HG03575 (cell line): ENCODE data around the gene RPL35A.
"Not testable (repeated sequence)": the region's sequence is repeated elsewhere in the genome, so short reads cannot be mapped to it uniquely, and the experiment has no call there.

Source experiments
- ATAC-seq: cut with Tn5 transposase; IDR thresholded peaks from one replicate; pipeline ENCODE4 v1.9.1; 2021; ENCODE audit not compliant: unreplicated experiment, insufficient number of reproducible peaks, low FRiP score; ENCODE audit errors: extremely low read depth

RPL35A gene

DNA sequence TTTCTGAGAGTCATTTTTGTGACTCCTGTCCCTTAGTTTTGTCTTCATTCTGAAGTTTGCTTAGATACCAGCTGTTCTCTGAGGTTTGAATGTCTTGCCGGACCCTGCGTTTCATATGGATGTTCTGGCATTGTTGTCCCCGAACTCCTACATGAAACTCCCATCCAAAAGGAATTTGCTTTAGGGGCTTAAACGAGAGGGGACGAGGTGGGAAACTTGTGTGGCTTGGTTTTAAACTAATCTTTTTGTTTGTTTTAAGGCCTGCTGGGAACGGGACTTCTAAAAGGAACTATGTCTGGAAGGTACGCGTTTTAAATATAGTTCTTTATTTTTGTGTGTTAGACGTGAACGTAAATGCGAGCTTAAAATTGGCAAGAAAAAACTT, 679 bp downstream of the RPL35A start:
- no peak for ATAC-seq

DNA sequence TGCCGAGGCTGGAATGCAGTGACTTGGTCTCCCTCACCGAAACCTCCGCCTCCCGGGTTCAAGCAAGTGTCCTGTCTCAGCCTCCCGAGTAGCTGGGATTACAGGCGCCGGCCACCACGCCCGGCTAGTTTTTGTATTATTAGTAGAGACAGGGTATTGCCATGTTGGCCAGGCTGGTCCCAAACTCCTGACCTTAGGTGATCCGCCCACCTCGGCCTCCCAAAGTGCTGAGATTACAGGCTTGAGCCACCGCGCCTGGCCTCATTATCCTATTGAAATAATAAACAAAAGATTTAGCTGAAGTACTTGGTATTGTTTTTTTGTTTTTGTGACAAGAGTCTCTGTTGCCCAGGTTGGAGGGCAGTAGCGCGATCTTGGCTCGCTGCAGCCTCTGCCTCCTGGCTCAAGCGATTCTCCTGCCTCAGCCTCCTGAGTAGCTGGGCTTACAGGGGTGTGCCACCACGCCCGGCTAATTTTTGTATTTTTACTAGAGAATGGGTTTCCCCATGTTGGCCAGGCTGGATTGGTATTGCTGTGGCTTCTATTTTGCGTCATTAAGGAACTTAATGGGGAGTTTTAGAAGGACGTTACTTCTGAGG, 1.5 kb downstream of the RPL35A start:
- no peak for ATAC-seq

DNA sequence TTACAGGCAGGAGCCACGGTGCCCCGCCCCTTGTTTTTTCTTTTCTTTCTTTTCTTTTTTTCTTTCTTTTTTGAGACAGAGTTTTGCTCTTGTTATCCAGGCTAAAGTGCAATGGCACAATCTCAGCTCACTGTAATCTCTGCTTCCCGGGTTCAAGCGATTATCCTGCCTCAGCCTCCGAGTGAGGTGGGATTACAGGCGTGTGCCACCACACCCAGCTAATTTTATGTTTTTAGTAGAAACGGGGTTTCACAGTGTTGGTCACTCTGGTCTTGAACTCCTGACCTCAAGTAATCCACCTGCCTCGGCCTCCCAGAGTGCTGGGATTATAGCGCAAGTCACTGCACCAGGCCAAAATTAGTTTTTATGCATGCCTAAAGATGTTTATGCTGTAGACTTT, 2.5 kb downstream of the RPL35A start:
- ATAC-seq = no peak

DNA sequence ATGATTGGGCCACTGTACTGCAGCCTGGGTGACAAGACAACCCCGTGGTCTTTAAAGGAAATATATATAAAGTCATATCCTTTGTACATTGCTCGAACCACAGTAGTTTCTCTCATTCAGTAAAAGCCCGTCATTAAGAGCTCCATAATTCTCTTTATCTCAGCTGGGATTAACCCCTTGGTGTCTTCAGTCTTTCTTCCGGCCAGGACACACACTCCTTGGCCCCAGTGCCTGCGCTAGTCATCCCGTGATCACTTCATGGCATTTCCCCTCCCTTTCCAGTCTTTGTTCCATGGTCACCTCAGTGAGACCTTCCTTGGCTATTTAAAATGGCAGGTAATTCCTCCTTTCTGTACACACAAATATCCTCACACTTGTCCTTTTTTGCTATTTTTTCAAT, 3.3 kb downstream of the RPL35A start:
- ATAC-seq = no peak

DNA sequence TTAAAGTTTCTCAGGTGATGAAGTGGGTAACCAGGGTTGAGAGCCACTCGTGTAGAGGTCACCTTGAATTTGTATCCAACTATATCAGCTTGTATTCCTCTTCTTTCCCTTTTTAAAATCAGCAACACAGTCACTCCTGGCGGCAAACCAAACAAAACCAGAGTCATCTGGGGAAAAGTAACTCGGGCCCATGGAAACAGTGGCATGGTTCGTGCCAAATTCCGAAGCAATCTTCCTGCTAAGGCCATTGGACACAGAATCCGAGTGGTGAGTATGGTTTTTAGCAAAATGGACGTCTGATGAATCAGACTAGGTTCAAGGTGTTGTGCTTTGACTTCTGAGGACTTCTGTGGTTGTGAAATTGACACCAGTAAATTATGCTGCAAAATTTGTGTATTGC, 3.9 kb downstream of the RPL35A start:
- ATAC-seq = no peak

- no peak for ATAC-seq
These were observed 6.0 kb downstream of the RPL35A start for GRCh38 chr3:197955892-197956477.

DNA sequence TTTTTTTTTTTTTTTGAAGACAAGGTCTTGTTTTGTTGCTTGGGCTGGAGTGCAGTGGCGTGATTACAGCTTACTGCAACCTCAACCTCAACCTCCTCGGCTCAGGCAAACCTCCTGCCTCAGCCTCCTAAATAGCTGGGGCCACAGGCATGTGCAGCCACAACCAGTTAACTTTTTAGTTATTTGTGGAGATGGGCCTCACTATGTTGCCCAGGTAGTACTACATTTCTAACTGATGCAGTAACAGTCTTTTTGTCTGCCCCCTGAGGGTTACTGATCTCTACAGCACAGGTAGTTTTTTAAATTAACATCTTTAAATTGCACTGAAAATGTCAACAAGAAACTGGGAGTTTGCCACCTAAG, 6.6 kb downstream of the RPL35A start:
- ATAC-seq = no peak

DNA sequence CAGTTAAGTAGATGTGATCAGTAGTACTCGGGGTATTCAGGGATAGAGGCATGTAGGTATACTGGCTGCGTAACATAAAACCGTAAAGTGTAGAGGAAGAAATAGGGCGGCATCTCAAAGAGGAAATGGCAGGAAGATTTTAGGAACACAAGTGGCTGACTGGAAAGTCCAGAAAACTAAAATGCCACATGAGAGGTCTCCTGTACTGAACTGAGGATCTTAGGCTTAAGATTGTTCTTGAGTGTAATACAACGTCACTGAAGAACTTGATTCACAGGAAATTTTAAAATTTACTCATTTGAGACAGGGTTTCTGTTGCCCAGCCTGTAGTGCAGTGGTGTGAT, 7.8 kb downstream of the RPL35A start:
- no peak for ATAC-seq

- no peak for ATAC-seq
These were observed 8.4 kb downstream of the RPL35A start for GRCh38 chr3:197958346-197958745.

DNA sequence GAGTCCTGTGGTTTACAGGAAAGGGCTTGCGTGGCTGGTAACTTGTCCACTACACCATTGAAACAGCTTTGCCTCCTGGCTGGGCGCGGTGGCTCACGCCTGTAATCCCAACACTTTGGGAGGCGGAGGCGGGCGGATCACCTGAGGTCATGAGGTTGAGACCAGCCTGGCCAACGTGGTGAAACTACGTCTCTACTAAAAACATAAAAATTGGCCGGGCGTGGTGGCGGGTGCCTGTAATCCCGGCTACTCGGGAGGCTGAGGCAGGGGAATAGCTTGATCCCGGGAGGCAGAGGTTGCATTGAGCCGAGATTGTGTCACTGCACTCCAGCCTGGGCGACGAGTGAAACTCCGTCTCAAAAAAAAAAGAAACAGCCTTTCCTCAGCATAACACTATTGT, 8.9 kb downstream of the RPL35A start:
- not testable (repeated sequence) for ATAC-seq

- no peak for ATAC-seq
These were observed 9.5 kb downstream of the RPL35A start for GRCh38 chr3:197959500-197959890.

GRCh38 chr3:197959891-197960693, 10.1 kb downstream of the RPL35A start, which contains the start of gene LMLN:
Gene LMLN (plus strand): TSS chr3:197960217. CDS start chr3:197960246, 29 bp downstream.
- ATAC-seq = peak; percentile 90

DNA sequence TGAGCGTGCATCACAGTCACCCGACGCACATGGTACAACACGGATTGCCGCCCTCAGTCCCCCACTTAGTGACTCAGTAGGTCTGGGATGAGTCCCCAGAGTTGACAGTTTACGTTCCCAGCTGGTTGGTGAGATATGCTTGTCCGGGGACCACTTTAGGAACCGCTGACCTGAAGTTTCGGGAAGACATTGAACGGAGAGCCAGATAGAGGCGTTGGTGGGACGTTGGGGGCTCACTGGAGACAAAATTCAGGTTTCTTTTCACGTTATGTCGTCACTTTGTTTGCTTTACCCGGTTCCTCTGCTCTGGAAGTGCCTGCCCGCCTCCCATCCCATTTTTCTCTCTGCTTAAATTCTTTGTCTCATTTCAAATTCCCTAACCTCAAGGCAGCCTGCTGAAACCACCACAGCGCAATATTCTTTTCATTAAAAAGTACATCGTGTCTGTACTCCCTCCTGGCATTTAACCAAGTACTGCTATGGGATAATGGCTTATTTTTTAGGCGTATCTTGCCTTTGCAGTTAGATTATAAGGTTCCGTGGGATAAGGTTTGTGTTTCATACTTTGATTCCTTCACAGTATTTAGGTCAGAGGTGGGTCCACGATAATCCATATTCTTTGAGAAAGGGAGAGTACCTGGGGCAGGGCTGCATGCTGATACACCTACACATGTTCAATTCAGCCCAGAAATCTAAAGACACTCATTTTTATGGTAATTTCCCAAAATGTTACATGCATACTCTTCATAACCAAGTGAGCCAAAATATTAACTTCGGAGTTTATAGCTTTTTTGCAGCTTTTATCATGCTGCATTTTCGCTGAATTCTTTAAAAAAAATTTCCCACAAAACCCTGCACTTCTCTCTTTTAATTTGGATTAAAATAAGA, 10.9 kb downstream of the RPL35A start:
- no peak for ATAC-seq

DNA sequence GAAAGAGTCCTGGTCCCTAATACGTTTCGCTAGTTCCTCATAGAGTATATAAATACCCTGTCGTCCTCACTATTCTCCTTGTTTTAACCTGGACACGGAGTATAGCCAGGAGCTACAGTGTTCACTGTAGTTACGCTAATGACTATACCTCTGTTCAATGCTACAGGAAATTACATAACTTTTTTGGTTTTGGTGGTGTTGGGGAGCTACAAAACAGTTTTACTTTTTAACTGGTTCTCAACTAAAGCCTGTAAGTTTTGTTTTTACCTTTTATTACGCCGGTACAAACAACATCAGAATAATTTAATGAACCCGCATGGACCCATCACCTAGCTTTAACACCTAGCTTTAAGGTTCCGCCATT, 11.6 kb downstream of the RPL35A start:
- no peak for ATAC-seq

- ATAC-seq = no peak
These were observed 13.1 kb downstream of the RPL35A start for GRCh38 chr3:197963019-197963637.

- not testable (repeated sequence) for ATAC-seq
These were observed 17.5 kb downstream of the RPL35A start for GRCh38 chr3:197967337-197967989.

- ATAC-seq = no peak
These were observed 20.6 kb downstream of the RPL35A start for GRCh38 chr3:197970588-197970987.

DNA sequence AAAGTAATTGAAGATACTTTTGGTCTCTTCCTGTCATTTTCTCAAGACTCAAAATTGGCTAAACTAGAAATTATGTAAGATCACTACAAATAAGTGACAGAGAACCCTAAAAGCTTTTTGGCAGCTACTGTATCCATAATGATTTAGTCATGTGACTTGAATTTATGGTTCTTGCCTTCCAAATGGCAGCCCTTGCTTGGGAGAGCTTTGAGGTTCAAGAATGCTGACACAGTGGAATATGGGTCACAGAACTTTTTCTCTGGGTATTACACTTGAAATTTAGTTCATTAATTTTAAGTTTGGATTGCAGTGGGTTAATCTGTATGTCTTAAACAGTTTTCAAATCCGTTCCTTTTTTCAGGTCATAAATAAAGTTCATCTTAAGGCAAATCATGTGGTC, 24.0 kb downstream of the RPL35A start:
- ATAC-seq = no peak

DNA sequence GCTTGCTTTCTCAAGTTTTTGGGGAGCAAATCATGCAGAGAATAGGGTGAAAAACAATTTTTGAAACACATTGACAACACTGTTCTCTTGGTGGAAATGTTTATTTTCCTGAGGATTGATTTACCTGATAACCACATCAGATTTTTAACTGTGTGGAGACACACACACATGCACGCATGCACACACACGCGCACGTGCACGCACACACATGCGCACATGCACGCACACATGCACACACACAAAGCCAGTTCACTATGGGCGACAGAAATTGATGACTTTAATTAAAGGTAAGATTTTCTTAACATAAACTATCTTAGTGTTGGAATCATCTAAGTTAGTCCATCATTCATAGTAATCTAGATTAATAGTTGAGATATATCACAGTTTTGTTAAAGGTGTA, 25.3 kb downstream of the RPL35A start:
- no peak for ATAC-seq
